Measurements from ENCODE around the gene WFIKKN2.

The WFIKKN2 gene

GRCh38 chr17:50808888-50809287, 26.5 kb upstream of the WFIKKN2 start:
- no peak for DNase-seq

- no peak for DNase-seq
Observed at GRCh38 chr17:50813583-50813982, 21.8 kb upstream of the WFIKKN2 start.

- DNase-seq: no peak
Observed at GRCh38 chr17:50815400-50815799, 20.0 kb upstream of the WFIKKN2 start.

GRCh38 chr17:50816271-50816670, 19.1 kb upstream of the WFIKKN2 start:
- no peak for DNase-seq

GRCh38 chr17:50816771-50817751, 18.3 kb upstream of the WFIKKN2 start:
- peak; percentile 62 for DNase-seq

GRCh38 chr17:50817838-50818237, 17.5 kb upstream of the WFIKKN2 start:
- no peak for DNase-seq

GRCh38 chr17:50818261-50818660, 17.1 kb upstream of the WFIKKN2 start:
- DNase-seq: no peak

GRCh38 chr17:50818921-50819657, 16.3 kb upstream of the WFIKKN2 start:
- DNase-seq: no peak

- no peak for DNase-seq
Observed at GRCh38 chr17:50820651-50821050, 14.7 kb upstream of the WFIKKN2 start.

GRCh38 chr17:50822550-50822949, 12.8 kb upstream of the WFIKKN2 start:
- DNase-seq: no peak

GRCh38 chr17:50824429-50824828, 11.0 kb upstream of the WFIKKN2 start:
- DNase-seq: no peak

GRCh38 chr17:50825188-50825587, 10.2 kb upstream of the WFIKKN2 start:
- DNase-seq: no peak

GRCh38 chr17:50828508-50829170, 6.7 kb upstream of the WFIKKN2 start:
- DNase-seq: no peak

- DNase-seq: no peak
Observed at GRCh38 chr17:50829332-50829731, 6.1 kb upstream of the WFIKKN2 start.

- DNase-seq: no peak
Observed at GRCh38 chr17:50830352-50830751, 5.0 kb upstream of the WFIKKN2 start.

GRCh38 chr17:50830994-50831393, 4.4 kb upstream of the WFIKKN2 start:
- no peak for DNase-seq

- no peak for DNase-seq
Observed at GRCh38 chr17:50831471-50831928, 3.9 kb upstream of the WFIKKN2 start.

GRCh38 chr17:50832267-50832863, 3.0 kb upstream of the WFIKKN2 start:
- DNase-seq: no peak

- DNase-seq: no peak
Observed at GRCh38 chr17:50832864-50833381, 2.5 kb upstream of the WFIKKN2 start.

- no peak for DNase-seq
Observed at GRCh38 chr17:50833510-50834428, 1.6 kb upstream of the WFIKKN2 start.

All from activated naive CD4-positive, alpha-beta T cell treated with Interleukin-2 at 50 U/mL for 16 hours (primary cell).